Activated CD4-positive, CD25-positive, alpha-beta regulatory T cell treated with anti-CD3 and anti-CD28 coated beads, Interleukin-2, amount 50 U/mL, for 72 hours (primary cell): Measurements from ENCODE around the gene PRDM16.

Source experiments
- DNase-seq: peaks from one replicate; pipeline ENCODE4 v3.0.0; 2021

Gene PRDM16

DNA sequence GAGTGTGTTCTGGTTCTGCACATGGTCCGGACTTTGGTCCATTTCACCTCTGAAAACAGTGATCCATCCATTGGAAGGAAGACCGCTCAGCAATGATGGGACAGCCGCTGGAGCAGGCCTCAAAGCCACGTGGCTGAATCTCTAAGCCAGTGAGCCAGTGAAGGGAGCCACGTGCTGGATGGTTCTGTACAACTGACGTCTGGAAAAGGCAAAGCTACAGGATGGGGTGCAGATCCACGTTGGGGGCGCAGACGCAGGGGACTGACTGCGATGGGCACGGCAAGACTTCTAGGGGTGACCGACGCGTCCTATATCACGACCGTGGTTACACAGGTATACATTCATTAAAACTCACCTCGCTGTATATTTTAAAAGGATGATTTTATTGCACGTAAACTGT, 375.3 kb downstream of the PRDM16 start:
- DNase-seq, result no peak

DNA sequence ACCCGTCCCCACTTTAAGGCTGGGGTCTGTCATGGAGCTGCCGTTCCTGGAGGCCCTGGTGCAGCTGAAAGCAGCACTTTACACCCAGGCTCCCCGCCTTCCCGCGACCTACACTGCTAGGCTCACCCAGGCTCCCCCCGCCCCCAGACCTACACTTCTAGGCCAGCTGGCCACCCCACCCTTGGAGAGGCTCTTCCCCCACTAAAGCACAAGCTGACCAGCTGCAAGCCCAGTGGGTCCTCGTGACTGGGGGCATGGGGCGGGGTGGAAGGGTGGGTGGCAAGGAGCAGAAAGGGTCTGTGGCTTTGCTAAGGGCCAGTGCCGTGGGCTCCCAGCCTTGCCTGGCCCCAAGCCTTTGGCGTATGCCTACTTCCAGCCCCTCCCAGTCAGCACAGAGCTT, 375.7 kb downstream of the PRDM16 start:
- no peak for DNase-seq

DNA sequence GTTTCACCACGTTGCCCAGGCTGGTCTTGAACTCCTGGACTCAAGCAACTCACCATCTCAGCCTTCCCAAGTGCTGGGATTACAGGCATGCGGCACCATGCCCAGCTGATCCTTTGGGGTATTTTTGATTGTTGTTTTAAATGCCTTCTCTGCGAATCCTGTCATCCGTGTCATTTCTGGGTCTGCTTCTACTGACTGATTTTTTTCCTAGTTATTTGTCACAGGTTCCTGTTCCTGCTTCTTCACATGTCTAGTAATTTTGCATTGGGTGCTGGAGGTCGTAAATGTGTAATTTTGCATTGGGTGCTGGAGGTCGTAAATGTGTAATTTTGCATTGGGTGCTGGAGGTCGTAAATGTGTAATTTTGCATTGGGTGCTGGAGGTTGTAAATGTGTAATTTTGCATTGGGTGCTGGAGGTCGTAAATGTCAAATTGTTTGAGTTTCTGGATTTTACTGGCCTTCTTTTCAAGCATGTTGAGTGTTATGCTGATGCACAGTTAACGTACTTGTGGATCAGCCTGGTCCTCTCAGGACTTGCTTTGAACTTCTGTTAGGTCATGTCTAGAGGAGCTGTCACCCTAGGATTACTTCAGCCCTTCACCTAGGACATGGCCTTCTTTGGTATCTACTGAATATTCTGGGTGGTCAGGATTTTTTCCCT, 381.3 kb downstream of the PRDM16 start:
- DNase-seq, result no peak

- DNase-seq, result no peak
Measured at GRCh38 chr1:3450983-3451382, 382.0 kb downstream of the PRDM16 start.

DNA sequence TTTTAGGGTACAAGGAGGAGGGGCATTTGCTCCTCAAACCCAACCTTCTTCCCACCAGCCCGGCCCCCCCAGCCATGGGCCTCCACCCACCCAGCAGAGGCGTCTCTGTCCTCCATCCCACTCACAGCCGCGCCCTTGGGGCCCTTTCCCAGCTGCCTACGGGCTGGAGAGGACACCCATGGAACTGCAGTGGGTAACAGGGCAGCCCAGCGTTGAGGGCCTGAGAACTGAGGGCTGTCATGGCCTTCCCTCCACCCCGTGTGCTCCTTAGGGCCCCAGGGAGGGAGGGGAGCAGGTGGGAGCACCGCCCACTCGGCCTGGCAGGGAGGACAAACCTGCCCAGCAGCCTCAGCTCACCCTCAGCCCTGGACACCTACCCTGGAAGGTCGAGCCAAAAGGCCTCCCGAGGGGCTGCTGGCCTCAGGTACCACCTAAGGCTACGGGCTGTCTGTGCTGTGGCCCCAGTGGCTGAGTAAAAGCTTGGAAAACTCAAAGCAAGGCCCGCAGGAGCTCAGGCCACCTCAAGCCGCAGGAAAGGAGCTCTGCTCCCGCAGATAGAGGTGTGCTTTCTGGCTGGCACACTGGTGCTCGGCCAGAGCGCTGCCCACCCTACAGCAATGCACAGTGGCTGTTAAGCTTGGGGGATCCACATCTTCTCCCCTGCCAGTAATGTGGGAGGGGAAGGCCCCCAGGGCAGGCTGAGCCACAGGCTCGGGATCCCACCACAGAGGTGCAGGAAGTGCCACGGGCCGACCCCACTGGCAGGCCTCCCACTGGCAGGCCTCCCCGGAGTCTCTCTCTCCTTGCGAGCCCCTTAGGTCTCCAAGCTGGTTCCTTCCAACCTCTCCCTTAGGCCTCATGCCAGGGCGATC, 383.2 kb downstream of the PRDM16 start:
- no peak for DNase-seq

GRCh38 chr1:3452866-3453175, 383.8 kb downstream of the PRDM16 start:
- no peak for DNase-seq

DNA sequence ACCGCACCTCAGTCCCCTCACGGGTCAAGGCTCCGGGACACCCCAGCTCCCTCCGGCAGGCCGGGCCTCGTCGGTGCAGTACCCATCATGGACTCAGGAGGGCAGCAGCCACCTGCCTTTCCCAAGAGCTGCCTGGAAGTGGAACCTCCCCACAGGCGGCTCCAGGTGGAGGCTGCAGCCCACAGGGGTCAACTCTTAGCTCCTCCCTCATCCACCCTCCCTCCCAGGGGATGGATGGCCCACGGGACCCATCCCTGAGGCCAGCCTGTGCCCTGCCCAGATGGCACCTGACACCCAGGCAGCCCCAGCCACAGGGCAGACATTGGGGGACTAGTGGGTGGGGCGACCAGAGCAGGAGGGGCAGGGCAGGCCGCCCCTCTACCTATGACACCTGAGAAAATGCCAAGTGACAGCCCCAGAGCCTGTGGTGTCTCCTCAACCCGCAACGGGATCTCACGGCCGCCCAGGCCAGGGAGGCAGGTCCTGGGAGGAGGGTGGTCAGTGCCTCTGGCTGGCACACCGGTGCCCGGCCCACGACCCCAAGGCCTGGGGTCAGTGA, 384.3 kb downstream of the PRDM16 start:
- DNase-seq, result peak; percentile 80

DNA sequence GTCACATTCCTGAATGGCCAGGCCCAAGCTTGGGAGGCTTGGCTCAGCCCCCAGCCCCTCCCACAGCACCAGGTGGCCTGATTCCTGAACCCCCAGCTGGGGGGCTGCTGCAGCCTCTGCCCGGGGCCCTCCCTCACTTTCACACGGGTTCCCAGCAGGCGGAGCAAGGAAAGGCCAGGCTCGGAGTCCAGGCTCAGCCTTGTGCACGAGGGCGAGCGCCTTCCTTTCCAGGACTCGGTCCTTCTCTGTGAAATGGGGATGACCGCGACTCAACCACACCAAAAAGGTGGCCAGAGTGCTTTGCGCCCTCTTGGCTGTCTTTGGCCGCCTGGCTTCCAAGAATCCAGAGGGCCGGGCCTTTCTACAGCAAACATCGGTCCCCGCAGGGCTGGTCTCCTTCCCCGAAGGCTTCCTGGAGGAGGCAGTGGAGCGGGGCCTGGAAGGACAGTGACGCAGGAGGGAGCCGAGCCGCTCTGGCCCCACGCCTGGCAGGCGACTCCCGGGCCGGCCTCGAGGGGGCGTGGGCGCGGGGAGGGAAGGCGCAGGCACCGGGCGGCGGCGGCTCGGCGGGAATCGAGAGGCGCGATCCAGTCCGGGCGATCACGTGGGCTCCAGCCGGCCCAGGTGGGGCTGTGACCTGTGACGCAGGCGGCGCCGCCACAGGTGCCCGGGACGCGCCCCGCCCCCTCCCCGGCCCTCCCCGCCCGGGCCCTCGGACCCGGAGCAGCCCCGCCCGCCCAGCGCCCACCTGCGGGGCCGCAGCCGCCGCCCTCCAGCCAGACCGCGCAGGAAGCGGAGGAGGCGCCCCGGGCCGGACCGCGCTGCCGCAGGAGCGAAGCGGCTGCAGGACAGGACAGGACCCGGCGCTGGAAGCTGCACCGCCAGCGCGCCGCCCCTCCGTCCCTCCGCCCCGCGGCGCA, 385.1 kb downstream of the PRDM16 start, which contains the start of gene ARHGEF16:
TSS of gene ARHGEF16 (plus strand) at position 775 of the 920 bp plus-strand sequence. CDS start 8,420 bp downstream, outside the sequence.
- peak; percentile 43 for DNase-seq

DNA sequence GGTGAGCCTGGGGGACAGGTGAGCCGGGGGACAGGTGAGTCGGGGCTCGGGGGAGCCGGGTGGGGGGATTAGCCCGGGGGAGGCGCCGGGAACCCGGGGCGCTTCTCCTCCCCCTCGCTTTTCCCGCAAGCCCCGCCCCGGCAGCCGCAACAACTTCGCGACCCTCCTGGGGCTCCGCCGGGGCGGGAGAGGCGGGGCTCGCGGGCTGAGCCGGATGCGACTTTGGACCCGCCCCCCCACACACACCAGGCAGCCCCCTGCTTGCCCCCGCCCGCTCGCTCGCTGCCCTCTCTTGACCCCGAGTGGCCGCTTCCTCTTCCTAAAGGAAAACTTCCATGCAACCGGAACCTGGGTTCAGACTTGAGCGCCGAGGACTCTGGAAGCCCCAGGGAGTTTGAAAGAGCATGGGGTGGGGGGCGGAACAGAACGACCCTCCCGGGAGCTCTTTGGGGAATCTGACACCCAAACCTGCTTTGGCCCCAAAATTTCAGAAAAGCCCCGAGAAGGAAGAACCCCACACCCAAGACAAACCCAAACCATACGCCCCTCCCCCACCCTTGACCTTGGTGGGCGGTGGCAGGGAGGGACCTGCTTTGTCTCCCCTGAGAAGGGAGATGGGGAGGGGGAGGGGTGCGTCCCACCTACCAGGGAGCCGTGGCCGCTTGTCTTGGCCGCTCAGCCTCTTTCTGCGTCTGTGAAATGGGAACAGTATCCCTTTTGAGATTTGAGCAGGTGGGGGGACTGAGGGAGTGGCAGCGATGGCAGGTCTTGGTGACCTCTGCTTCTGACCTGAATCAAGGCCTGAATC, 386.0 kb downstream of the PRDM16 start:
- no peak for DNase-seq

GRCh38 chr1:3455670-3456448, 386.9 kb downstream of the PRDM16 start:
- DNase-seq, result no peak

DNA sequence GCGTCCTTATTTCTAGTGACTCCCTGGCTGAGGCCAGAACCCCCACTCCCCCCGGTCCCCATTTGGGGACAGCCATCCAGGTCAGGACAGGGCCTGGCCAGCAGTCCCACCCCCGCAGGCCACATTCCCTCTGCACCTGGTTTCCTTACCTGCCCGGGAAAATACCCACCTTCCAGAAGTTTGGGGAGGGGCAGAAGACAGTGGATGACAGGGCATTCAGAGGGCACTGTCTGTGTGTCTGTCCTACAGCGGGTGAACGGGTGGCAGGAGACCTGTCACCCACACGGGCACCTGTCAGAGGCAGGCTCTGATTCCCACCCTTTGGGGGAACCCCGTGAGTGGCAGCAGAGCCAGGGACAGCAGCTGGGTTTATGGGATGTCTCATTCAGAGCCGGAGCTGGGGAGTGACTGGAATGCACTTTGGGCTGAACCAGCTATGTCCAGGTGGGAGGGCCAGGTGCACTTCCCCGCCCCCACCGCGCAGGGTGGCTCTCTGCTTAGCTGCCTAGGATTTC, 387.5 kb downstream of the PRDM16 start:
- DNase-seq, result no peak

DNA sequence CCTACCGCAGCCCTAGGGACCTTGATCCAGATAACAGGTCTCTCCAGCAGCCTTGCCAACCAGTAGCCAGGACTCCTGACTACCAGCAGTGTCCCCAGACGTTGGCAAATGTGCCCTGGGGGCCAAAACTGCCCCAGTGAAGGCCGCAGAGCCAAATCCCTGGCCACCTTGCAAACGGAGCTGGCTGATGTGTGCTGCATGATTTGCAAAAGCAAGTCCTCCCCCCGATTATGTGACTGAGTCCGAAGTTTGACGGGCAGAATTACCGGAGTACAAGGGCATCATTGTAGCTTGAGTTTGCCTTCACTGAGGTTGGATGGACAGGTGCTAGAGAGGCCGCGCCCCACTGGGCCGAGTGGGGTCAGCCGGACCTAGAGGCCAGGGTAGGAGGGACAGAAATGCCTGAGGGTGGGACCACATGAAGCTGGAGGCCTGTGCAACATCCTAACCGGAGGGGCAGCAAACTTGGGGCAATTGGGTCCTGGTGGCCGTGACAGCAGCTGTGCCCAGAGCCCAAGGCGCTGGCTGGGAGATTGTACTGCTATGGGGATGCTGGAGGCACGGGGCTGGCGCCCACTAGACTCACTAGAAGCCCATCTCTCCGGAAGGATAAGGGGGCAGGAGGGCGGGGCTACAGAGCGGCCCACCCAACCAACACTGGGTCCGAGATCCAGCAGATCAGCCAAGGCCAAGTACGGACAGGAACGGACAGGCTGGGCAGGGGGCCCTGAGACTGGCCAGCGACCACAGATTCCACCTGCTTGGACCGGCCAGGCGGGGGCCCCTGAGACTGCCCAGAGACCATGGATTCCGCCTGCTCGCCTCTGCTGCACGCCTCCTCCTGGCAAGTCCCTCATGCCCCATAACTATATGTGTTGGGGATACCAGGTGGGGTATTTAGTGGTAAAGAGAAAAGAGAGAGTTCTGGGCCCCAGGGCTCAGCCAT, 388.2 kb downstream of the PRDM16 start:
- DNase-seq, result no peak

- DNase-seq, result no peak
Measured at GRCh38 chr1:3457910-3458883, 389.2 kb downstream of the PRDM16 start.

GRCh38 chr1:3459051-3459908, 390.3 kb downstream of the PRDM16 start:
- no peak for DNase-seq

- no peak for DNase-seq
Measured at GRCh38 chr1:3459940-3460671, 391.1 kb downstream of the PRDM16 start.

- DNase-seq, result no peak
Measured at GRCh38 chr1:3460672-3461131, 391.7 kb downstream of the PRDM16 start.
